ENCODE data around the gene SALL2. TPM values are rescaled to one million over a fixed set of nuclear protein-coding genes. Genes with fewer than 3 reads are reported as not detected.

Gene SALL2
- total RNA-seq, 1 experiment from 2014 or later = 239 TPM

DNA sequence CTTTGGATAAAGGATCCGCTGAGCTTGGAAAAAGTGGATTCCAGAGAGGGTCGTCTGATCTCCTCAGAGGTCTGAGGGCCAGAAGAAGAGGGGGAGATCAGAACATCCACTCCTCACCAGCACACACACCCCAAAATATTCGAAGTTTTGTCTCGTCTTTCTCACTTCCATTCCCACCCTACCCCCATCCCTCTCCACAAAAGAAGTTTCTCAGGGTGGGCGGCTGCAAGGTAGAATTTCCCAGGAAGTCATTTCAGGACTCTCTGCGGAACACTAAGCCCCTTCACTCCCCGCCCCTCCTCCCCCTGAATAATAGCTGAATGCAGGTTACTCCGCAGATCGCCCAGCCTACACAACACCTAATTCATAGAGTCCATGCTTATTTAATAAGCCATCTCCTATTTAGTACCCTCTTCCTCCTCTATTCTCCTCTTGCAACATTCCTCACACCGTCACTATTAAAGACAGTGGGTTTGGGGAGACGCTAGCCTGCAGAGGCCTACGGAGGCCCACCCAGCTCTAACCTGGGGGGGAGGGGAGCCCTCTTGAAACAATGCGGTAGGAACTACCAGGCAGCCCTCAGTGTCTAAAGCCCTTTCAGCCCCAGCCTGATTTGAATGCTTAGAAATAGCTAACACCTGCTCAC is 649 bp upstream of the SALL2 start (continued):
- TF ChIP-seq MYBL2 (CRISPR knock-in tag; IDR thresholded peaks at IDR 0.05) (no peak), ATF2 (CRISPR knock-in tag; IDR thresholded peaks at IDR 0.05; ENCODE audit: borderline replicate concordance, low read depth) (no peak), FOXP4 (CRISPR knock-in tag; IDR thresholded peaks at IDR 0.05) (peak; percentile 31; the same call in 1 of the 2 replicates), ZNF232 (CRISPR knock-in tag; IDR thresholded peaks at IDR 0.05) (no peak), JUN (CRISPR knock-in tag; IDR thresholded peaks at IDR 0.05) (no peak), FOXJ3 (CRISPR knock-in tag; IDR thresholded peaks at IDR 0.05; ENCODE audit: borderline replicate concordance) (no peak), NR2C2 (CRISPR knock-in tag; IDR thresholded peaks at IDR 0.05) (no peak), OVOL2 (CRISPR knock-in tag; IDR thresholded peaks at IDR 0.05; ENCODE audit: borderline replicate concordance) (no peak), ZNF138 (CRISPR knock-in tag; conservative IDR thresholded peaks at IDR 0.05) (no peak), FOXK1 (CRISPR knock-in tag; IDR thresholded peaks at IDR 0.05) (peak; percentile 50; the same call in 1 of the 2 replicates), ZNF317 (CRISPR knock-in tag; IDR thresholded peaks at IDR 0.05; ENCODE audit: borderline replicate concordance, low read depth) (no peak), ZNF512 (CRISPR knock-in tag; IDR thresholded peaks at IDR 0.05; ENCODE audit: borderline replicate concordance) (no peak), ESRRA (CRISPR knock-in tag; IDR thresholded peaks at IDR 0.05; ENCODE audit: borderline replicate concordance) (no peak)
- TF ChIP-seq, protein P1, sequence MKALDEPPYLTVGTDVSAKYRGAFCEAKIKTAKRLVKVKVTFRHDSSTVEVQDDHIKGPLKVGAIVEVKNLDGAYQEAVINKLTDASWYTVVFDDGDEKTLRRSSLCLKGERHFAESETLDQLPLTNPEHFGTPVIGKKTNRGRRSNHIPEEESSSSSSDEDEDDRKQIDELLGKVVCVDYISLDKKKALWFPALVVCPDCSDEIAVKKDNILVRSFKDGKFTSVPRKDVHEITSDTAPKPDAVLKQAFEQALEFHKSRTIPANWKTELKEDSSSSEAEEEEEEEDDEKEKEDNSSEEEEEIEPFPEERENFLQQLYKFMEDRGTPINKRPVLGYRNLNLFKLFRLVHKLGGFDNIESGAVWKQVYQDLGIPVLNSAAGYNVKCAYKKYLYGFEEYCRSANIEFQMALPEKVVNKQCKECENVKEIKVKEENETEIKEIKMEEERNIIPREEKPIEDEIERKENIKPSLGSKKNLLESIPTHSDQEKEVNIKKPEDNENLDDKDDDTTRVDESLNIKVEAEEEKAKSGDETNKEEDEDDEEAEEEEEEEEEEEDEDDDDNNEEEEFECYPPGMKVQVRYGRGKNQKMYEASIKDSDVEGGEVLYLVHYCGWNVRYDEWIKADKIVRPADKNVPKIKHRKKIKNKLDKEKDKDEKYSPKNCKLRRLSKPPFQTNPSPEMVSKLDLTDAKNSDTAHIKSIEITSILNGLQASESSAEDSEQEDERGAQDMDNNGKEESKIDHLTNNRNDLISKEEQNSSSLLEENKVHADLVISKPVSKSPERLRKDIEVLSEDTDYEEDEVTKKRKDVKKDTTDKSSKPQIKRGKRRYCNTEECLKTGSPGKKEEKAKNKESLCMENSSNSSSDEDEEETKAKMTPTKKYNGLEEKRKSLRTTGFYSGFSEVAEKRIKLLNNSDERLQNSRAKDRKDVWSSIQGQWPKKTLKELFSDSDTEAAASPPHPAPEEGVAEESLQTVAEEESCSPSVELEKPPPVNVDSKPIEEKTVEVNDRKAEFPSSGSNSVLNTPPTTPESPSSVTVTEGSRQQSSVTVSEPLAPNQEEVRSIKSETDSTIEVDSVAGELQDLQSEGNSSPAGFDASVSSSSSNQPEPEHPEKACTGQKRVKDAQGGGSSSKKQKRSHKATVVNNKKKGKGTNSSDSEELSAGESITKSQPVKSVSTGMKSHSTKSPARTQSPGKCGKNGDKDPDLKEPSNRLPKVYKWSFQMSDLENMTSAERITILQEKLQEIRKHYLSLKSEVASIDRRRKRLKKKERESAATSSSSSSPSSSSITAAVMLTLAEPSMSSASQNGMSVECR (CRISPR knock-in tag; IDR thresholded peaks at IDR 0.05; ENCODE audit: borderline replicate concordance) = peak; percentile 17; the same call in 1 of the 2 replicates
- TF ChIP-seq, protein P2, sequence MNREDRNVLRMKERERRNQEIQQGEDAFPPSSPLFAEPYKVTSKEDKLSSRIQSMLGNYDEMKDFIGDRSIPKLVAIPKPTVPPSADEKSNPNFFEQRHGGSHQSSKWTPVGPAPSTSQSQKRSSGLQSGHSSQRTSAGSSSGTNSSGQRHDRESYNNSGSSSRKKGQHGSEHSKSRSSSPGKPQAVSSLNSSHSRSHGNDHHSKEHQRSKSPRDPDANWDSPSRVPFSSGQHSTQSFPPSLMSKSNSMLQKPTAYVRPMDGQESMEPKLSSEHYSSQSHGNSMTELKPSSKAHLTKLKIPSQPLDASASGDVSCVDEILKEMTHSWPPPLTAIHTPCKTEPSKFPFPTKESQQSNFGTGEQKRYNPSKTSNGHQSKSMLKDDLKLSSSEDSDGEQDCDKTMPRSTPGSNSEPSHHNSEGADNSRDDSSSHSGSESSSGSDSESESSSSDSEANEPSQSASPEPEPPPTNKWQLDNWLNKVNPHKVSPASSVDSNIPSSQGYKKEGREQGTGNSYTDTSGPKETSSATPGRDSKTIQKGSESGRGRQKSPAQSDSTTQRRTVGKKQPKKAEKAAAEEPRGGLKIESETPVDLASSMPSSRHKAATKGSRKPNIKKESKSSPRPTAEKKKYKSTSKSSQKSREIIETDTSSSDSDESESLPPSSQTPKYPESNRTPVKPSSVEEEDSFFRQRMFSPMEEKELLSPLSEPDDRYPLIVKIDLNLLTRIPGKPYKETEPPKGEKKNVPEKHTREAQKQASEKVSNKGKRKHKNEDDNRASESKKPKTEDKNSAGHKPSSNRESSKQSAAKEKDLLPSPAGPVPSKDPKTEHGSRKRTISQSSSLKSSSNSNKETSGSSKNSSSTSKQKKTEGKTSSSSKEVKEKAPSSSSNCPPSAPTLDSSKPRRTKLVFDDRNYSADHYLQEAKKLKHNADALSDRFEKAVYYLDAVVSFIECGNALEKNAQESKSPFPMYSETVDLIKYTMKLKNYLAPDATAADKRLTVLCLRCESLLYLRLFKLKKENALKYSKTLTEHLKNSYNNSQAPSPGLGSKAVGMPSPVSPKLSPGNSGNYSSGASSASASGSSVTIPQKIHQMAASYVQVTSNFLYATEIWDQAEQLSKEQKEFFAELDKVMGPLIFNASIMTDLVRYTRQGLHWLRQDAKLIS (CRISPR knock-in tag; IDR thresholded peaks at IDR 0.05; ENCODE audit: borderline replicate concordance) = no peak; the same call in 1 of the 2 replicates
- TF ChIP-seq, protein P3, sequence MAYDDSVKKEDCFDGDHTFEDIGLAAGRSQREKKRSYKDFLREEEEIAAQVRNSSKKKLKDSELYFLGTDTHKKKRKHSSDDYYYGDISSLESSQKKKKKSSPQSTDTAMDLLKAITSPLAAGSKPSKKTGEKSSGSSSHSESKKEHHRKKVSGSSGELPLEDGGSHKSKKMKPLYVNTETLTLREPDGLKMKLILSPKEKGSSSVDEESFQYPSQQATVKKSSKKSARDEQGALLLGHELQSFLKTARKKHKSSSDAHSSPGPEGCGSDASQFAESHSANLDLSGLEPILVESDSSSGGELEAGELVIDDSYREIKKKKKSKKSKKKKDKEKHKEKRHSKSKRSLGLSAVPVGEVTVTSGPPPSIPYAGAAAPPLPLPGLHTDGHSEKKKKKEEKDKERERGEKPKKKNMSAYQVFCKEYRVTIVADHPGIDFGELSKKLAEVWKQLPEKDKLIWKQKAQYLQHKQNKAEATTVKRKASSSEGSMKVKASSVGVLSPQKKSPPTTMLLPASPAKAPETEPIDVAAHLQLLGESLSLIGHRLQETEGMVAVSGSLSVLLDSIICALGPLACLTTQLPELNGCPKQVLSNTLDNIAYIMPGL (CRISPR knock-in tag; IDR thresholded peaks at IDR 0.05) = no peak
- TF ChIP-seq, protein P4, sequence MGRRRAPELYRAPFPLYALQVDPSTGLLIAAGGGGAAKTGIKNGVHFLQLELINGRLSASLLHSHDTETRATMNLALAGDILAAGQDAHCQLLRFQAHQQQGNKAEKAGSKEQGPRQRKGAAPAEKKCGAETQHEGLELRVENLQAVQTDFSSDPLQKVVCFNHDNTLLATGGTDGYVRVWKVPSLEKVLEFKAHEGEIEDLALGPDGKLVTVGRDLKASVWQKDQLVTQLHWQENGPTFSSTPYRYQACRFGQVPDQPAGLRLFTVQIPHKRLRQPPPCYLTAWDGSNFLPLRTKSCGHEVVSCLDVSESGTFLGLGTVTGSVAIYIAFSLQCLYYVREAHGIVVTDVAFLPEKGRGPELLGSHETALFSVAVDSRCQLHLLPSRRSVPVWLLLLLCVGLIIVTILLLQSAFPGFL (CRISPR knock-in tag; IDR thresholded peaks at IDR 0.05; ENCODE audit: borderline replicate concordance) = no peak
- TF ChIP-seq, protein P5, sequence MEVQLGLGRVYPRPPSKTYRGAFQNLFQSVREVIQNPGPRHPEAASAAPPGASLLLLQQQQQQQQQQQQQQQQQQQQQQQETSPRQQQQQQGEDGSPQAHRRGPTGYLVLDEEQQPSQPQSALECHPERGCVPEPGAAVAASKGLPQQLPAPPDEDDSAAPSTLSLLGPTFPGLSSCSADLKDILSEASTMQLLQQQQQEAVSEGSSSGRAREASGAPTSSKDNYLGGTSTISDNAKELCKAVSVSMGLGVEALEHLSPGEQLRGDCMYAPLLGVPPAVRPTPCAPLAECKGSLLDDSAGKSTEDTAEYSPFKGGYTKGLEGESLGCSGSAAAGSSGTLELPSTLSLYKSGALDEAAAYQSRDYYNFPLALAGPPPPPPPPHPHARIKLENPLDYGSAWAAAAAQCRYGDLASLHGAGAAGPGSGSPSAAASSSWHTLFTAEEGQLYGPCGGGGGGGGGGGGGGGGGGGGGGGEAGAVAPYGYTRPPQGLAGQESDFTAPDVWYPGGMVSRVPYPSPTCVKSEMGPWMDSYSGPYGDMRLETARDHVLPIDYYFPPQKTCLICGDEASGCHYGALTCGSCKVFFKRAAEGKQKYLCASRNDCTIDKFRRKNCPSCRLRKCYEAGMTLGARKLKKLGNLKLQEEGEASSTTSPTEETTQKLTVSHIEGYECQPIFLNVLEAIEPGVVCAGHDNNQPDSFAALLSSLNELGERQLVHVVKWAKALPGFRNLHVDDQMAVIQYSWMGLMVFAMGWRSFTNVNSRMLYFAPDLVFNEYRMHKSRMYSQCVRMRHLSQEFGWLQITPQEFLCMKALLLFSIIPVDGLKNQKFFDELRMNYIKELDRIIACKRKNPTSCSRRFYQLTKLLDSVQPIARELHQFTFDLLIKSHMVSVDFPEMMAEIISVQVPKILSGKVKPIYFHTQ (CRISPR knock-in tag; IDR thresholded peaks at IDR 0.05) = no peak
